DMS79 (cell line): ENCODE results near the gene ARID4B.
"Not testable (repeated sequence)": the region's sequence is repeated elsewhere in the genome, so short reads cannot be mapped to it uniquely, and the experiment has no call there.

Experiments used
- DNase-seq: peaks from one replicate; lab custom pipeline; 2025; lab: John Stamatoyannopoulos, UW

Gene ARID4B

GRCh38 chr1:235268379-235269125 is 59.4 kb downstream of the ARID4B start:
- no peak for DNase-seq

GRCh38 chr1:235266967-235267366 is 61.0 kb downstream of the ARID4B start:
- no peak for DNase-seq

- no peak for DNase-seq
Measured at GRCh38 chr1:235266325-235266724, 61.7 kb downstream of the ARID4B start.

- no peak for DNase-seq
Measured at GRCh38 chr1:235265900-235266299, 62.1 kb downstream of the ARID4B start.

GRCh38 chr1:235264327-235264726 is 63.7 kb downstream of the ARID4B start:
- DNase-seq: no peak

- DNase-seq: no peak
Measured at GRCh38 chr1:235262539-235262938, 65.4 kb downstream of the ARID4B start.

- DNase-seq: no peak
Measured at GRCh38 chr1:235261243-235261642, 66.7 kb downstream of the ARID4B start.

GRCh38 chr1:235259133-235259778 is 68.7 kb downstream of the ARID4B start:
- DNase-seq: no peak

- not testable (repeated sequence) for DNase-seq
Measured at GRCh38 chr1:235258068-235258467, 69.9 kb downstream of the ARID4B start.

GRCh38 chr1:235254721-235255120 is 73.3 kb downstream of the ARID4B start:
- no peak for DNase-seq

GRCh38 chr1:235253219-235253962 is 74.6 kb downstream of the ARID4B start:
- DNase-seq: peak; percentile 37

GRCh38 chr1:235250430-235250829 is 77.5 kb downstream of the ARID4B start:
- DNase-seq: no peak

GRCh38 chr1:235246022-235246948 is 81.7 kb downstream of the ARID4B start:
- DNase-seq: no peak

GRCh38 chr1:235244974-235245592 is 82.9 kb downstream of the ARID4B start:
- no peak for DNase-seq

GRCh38 chr1:235240960-235241359 is 87.0 kb downstream of the ARID4B start:
- DNase-seq: no peak

- DNase-seq: no peak
Measured at GRCh38 chr1:235239851-235240250, 88.1 kb downstream of the ARID4B start.

- DNase-seq: no peak
Measured at GRCh38 chr1:235238558-235238957, 89.4 kb downstream of the ARID4B start.

- DNase-seq: no peak
Measured at GRCh38 chr1:235236128-235236527, 91.9 kb downstream of the ARID4B start.

- no peak for DNase-seq
Measured at GRCh38 chr1:235229868-235230267, 98.1 kb downstream of the ARID4B start.

GRCh38 chr1:235227414-235227813 is 100.6 kb downstream of the ARID4B start:
- DNase-seq: peak; percentile 20

GRCh38 chr1:235226933-235227332 is 101.0 kb downstream of the ARID4B start:
- DNase-seq: no peak
